SU-DHL-6 (cell line): Measurements from ENCODE around the gene SMG7.

Source experiments
- EZH2phosphoT487 ChIP-seq: fragments of 200-600 bp; sonication (generic), shearing (Covaris generic); conservative IDR thresholded peaks from 2 replicates; pipeline ENCODE4 v1.6.1; 2018; ENCODE audit warnings: mild to moderate bottlenecking, antibody characterized with exemption, low read length, moderate library complexity, mixed read lengths
- TF ChIP-seq, protein P1 (sequence below): fragments of 200-600 bp; sonication (generic); IDR thresholded peaks from one replicate; pipeline ENCODE4 v1.5.1; 2017; ENCODE audit warnings: antibody characterized with exemption, mild to moderate bottlenecking, low read length, moderate library complexity; ENCODE audit not compliant: insufficient read depth, poor library complexity, severe bottlenecking

GRCh38 chr1:183471743-183472487 lies 384 bp upstream of the SMG7 start:
- TF ChIP-seq, protein P1, sequence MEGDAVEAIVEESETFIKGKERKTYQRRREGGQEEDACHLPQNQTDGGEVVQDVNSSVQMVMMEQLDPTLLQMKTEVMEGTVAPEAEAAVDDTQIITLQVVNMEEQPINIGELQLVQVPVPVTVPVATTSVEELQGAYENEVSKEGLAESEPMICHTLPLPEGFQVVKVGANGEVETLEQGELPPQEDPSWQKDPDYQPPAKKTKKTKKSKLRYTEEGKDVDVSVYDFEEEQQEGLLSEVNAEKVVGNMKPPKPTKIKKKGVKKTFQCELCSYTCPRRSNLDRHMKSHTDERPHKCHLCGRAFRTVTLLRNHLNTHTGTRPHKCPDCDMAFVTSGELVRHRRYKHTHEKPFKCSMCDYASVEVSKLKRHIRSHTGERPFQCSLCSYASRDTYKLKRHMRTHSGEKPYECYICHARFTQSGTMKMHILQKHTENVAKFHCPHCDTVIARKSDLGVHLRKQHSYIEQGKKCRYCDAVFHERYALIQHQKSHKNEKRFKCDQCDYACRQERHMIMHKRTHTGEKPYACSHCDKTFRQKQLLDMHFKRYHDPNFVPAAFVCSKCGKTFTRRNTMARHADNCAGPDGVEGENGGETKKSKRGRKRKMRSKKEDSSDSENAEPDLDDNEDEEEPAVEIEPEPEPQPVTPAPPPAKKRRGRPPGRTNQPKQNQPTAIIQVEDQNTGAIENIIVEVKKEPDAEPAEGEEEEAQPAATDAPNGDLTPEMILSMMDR = no peak
- no peak for TF ChIP-seq EZH2phosphoT487
